Measurements from ENCODE around the gene LPP.

The LPP gene

GRCh38 chr3:188877381-188877780 is 723.4 kb downstream of the LPP start:
- no peak for DNase-seq (ENCODE audit: low read depth)

GRCh38 chr3:188878076-188878475 is 724.1 kb downstream of the LPP start:
- no peak for DNase-seq (ENCODE audit: low read depth)

- DNase-seq (ENCODE audit: low read depth): peak; percentile 93
Measured at GRCh38 chr3:188881954-188882641, 728.1 kb downstream of the LPP start.

DNA sequence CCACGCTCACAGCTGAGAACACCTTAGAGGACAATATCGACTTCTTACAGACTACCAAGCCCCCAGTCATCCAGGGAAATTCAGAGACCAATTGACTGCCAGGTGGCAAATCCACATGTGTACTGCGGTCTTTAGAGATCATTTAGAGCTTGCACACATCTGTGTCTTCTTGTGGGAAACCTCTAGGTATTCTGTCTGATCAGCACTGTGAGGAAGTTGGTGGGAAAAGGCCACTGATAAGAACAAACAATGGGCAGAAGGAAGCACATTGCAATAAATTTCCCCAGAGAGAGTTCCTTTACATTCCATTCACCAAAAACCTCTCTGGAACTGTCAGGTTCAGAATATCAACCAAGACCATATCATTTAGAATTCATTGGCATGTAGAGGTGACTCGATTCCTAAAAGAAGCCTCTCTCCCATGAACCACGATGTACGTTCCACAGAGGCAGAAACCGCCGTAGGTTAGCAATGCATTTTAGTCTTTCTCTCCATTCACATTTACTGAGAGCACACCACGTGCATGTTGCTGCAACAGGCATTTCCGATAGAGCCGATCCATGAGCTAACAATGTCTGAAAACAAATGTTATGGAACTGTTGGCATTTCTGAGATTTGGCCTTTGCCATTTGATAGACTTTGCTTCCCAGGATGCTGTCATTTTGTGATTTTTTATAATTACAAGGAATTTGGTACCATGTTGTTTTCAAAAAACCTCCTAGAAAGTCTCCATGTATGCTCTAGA is 730.5 kb downstream of the LPP start:
- DNase-seq (ENCODE audit: low read depth): no peak

DNA sequence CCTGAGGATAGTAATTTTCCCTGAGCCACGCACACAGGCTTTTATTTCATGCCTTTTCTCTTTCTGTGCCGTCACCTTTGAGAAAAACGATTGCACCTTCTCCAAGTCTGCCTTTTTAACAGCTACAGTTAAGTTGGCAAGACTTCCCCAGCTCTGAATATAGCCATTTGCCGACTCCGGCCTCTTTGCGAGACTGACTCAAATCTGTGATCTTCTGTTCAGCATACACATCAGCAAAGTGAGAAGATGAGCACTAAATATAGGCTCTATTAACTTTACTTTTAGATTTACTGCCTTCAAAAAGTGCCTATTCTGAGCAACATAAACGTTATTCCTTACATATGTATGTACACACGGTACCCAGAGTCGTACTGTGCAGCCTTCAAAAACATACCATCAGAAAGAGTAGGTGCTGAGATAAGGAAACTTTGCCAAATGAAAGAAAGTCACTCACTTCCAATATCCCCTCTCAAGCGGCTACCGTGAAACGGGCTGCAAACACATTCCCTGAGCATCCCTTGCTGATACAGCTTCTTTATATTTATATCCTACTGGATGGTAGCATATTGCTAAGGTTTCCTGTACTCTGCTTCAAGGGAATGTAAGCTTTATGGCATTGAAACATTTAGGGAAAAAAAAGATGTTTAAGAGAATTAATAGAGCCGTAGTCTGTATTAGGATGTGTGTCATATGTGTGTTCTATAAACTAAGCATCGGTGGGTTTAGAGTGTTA is 734.5 kb downstream of the LPP start:
- no peak for DNase-seq (ENCODE audit: low read depth)

DNA sequence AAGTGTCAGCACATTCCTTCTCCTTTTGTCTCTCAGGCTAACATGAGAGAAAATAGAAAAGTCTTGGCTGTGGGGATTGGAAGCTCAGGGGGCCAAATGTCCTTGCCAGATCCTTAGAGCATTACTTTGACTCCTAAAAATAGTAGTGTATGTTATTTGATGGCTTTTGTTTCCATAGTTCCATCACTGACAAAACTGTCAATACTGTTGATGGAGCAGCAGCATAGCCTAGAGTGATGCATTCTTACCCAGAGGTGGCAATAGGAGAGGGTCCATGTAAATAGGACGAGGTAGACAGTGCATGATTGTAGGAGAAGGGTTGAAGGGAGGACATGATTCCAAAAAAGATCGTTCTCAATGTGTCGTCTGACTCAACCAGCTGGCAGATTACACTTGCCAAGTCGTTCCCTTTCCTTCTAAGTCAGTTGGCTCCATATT is 735.1 kb downstream of the LPP start:
- DNase-seq (ENCODE audit: low read depth): no peak

DNA sequence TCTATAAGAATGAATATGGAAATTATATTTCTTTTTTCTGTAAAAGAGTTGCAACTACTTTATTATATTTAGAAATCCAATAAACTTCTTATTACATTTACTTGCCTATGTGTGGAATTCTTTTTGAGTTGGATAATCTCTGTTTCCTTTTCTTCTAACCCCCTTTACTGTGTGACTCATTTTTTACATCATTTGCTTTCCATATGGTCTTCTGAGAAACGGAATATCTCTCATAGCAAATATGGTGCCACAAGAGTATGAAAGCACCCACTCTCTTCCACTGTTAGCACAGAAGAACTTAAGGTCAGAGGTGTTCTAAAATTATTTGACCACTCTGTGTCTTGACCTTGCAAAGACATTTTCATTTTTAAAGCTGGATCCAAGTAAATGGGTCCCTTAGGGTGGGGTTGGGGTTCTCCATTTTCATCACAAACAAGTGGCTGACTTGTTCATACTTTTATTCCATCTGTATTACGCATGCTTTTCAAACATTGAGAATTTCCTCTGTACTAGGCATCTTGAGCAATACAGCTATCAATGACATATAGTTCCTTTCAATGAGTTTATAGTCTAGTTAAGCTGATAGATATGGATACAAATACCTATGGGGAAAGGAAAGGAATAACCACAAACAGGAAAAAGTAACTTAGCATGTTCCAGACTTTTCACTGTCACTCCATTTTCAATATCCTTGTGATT is 736.8 kb downstream of the LPP start:
- peak; percentile 78 for DNase-seq (ENCODE audit: low read depth)

GRCh38 chr3:188899881-188900280 is 745.9 kb downstream of the LPP start:
- DNase-seq (ENCODE audit: low read depth): no peak

- peak; percentile 94 for DNase-seq (ENCODE audit: low read depth)
Measured at GRCh38 chr3:188900421-188900951, 746.5 kb downstream of the LPP start.

DNA sequence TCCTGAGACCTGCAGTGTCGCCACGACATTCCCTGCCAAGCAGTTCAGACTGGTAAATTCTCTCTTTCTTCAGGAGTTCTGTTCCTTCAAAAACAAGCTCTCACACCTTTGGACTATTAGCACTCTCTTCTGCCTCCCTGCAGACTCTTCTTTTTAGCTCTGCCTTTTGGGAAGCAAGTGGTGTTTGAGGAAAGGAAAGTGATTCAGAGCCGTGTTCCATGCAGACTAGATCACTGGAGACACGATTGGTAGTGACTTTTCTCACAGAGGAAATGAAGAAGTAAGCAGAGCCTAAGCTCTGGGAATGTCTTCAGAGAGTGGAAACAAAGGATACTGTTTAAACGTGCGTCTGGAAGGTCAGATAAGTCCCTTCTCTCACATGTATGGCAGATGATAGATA is 747.2 kb downstream of the LPP start:
- peak; percentile 73 for DNase-seq (ENCODE audit: low read depth)

GRCh38 chr3:188901671-188902287 is 747.8 kb downstream of the LPP start:
- peak; percentile 55 for DNase-seq (ENCODE audit: low read depth)

DNA sequence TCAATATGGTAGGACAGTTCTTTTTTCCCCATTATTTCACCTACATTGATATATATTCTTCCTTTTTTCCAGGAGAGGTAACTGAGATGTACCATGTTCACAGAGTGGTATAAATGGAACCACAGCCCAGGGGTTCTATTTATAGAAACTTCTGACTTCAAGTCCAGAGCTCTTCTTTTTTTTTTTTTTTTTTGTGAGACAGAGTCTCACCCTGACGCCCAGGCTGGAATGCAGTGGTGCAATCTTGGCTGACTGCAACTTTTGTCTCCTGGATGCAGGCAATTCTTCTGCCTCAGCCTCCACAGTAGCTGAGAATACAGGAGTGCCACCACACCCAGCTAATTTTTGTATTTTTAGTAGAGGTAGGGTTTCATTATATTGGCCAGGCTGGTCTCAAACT is 750.7 kb downstream of the LPP start:
- DNase-seq (ENCODE audit: low read depth): peak; percentile 19

DNA sequence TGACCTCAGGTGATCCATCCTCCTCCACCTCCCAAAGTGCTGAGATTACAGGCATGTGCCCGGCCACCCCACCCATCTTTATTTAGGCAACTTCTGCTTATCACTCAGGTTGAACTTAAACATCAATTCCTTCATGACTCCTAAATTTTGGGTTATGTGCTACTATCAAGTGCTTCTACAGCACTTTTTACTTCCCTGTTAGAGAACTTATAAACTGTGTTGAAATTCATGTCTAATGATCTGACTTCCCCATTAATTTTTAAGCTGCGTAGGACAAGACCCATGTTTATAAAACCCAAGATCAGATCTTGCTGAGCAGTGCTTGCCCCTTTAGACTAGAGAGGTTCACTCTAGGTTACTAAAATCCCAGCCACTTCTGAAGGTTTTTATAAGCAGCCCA is 751.6 kb downstream of the LPP start:
- DNase-seq (ENCODE audit: low read depth): no peak

GRCh38 chr3:188906236-188906635 is 752.3 kb downstream of the LPP start:
- DNase-seq (ENCODE audit: low read depth): no peak

DNA sequence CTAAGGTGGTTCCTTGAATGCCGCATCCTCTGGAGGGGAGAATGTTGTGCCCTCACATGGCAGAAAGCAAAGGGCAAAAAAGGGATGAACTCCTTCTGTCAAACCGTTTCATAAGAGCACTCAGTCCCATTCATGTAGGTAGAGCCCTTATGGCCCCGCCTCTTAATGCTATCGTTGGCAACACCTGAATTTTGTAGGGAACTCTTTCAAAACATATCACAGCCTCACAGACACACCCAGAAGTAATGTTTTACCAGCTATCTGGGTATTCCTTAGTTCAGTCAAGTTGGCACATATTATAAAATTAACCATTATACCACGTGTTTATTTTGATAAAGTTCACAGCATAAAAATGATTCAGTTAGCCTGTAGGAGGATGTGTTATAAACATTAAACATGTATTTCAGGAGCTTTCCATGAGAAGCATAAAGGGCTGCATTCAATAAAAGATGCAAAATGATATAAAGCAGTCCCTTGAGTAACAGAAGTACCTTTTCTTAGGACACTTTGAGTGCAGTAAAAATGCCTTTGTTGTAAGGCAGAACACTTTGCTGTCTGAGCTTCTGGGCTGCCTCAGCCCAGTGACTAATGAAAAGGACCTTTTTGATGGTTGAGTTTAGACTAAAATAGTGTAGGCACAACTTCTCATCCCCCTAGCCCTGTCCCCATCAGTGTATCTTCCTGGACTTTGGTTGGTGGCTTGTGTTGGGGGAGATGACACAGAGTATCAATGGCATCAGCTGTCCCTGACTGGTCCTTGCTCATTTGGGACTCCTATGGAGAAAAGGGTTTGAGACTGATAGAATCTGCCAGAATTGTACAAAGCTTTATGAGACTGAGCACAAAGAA is 754.3 kb downstream of the LPP start:
- DNase-seq (ENCODE audit: low read depth): no peak

DNA sequence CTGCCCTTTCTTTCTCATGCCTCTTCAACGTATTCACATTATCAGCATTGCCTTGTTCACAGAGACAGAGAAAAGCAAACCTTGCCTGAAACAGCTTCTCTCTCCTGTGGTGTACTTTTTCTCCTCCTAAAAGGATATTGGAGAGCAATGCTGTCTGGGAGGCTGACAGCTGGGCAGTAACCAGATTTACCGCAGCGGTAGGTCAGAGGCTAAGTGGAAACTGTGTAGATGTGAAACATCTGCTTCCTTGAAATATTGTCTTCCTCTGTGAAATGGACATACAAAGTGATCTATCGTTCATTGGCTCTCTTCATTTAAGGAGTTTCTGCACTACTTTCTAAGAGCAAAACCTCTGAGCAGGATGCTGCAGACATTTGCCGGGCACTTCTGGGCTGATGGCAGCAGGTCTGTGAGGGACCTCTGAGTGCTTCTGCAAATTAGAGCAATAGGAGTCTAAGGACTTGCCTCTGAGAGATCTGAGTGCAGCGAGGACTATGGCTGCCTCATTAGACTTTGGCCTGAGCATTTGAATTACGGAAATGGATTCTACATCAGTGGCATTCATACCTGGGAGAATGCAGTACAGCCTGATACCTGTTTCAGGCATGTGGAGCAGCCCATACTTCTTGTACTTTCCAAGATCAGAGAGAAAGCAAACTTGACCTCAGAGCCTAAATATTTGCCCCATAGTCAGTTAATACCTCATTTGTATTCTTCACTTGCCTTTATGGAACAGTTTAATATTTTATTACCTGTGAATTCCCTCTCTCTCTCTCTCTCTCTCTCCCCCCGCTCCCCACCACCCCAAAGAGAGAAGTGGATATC is 757.3 kb downstream of the LPP start:
- DNase-seq (ENCODE audit: low read depth): no peak

DNA sequence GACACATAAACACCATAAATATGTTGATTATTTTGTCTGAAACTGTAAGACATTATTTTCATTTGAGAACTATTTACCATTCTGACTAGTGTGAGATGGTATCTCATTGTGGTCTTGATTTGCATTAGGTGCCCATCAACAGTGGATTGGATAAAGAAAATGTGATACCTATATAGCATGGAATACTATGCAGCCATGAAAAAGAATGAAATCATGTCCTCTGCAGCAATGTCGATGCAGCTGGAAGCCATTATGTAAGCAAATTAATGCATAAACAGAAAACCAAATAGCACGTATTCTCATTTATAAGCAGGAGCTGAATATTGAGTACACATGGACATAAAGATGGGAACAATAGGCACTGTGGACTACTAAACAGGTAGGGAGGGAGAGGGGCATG is 759.1 kb downstream of the LPP start:
- DNase-seq (ENCODE audit: low read depth): no peak

GRCh38 chr3:188914552-188914951 is 760.6 kb downstream of the LPP start:
- peak; percentile 38 for DNase-seq (ENCODE audit: low read depth)

- no peak for DNase-seq (ENCODE audit: low read depth)
Measured at GRCh38 chr3:188915127-188915526, 761.2 kb downstream of the LPP start.

DNA sequence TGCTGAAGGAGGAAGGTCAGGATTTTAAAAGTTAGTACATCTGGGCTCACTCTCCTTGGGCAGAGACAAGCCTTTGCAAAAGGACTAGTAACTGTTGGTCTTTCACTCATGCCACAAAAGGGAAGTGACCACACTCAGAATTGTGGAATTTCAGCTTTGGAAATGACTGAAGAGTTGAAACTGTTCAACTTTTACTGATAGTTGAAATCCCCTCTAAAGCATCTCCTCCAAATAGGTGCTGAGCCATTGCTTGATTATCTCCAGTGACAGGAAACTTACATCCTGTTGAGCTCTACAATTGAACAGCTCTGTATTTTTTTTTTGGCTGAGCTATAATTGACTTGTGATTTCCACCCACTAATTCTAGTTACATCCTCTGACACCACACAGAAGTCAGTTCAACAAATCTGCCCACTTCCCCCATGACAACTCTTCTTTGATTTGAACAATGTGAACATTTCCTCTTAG is 763.0 kb downstream of the LPP start:
- peak; percentile 7 for DNase-seq (ENCODE audit: low read depth)

Data from ELR (cell line).